H1 (cell line): Measurements from ENCODE around the gene CD4. TPM values are rescaled to one million over a fixed set of nuclear protein-coding genes. Genes with fewer than 3 reads are reported as not detected.

Source experiments
- CHD7 ChIP-seq: fragments of 300-600 bp; sonication (generic); IDR thresholded peaks from 2 replicates; pipeline ENCODE4 v1.7.1; 2012; ENCODE audit warnings: low read length, moderate library complexity, mild to moderate bottlenecking, inconsistent platforms; ENCODE audit not compliant: insufficient replicate concordance
- RAD21 ChIP-seq, 2 experiments: IDR thresholded peaks in 1 of 2; conservative IDR thresholded peaks in 1 of 2; 2 replicates each; pipeline ENCODE4 v1.6.1; 2011; ENCODE audit warnings: low read depth in 2 of 2, low read length in 2 of 2, improper control_type of control experiment in 1 of 2, inconsistent platforms in 1 of 2, mild to moderate bottlenecking in 1 of 2, moderate library complexity in 1 of 2
- RNF2 ChIP-seq: fragments of 200-900, 300-1000 bp; sonication (generic); IDR thresholded peaks from 2 replicates; pipeline ENCODE4 v1.7.1; 2016; ENCODE audit warnings: borderline replicate concordance, low read depth, mild to moderate bottlenecking, antibody characterized with exemption, low read length; ENCODE audit not compliant: poor library complexity, severe bottlenecking; ENCODE audit errors: missing control alignments
- TCF12 ChIP-seq: IDR thresholded peaks from 2 replicates; pipeline ENCODE4 v1.6.1; 2011; ENCODE audit warnings: low read depth, mild to moderate bottlenecking, low read length
- polyA plus RNA-seq, 7 experiments: library from polyadenylated mRNA; depleted of rRNA in 3 of 7; stranded (reverse) in 5 of 7; unstranded in 2 of 7; fragments of >200 nt in 5 of 7; fragments of 200-250 nt in 2 of 7; gene quantifications; 1 replicate in 5 of 7; 2 replicates in 1 of 7; 4 replicates in 1 of 7; pipeline versions ENCODE4 v1.2.1 to v1.2.3, GENCODE V29; 2011 to 2013; ENCODE audit warnings: missing spikeins in 2 of 7, mixed read lengths in 2 of 7
- total RNA-seq: library from RNA; stranded (reverse); fragmentation: NEBNext Ultra II Directional; extraction: Animal tissue kit (Norgen Biotek cat#: 25700); gene quantifications from 2 replicates; pipeline ENCODE4 v1.2.1, GENCODE V29; 2021

CD4 gene
- total and polyA plus RNA-seq, 2 of the 8 experiments (the other 6 are each of a cell fraction or from before 2014, with no cell fraction given), result 3.4 to 5.1 TPM

- no peak for TF ChIP-seq CHD7
- peak; percentile 94 to 98 for TF ChIP-seq RAD21 (IDR thresholded peaks at IDR 0.05 in 1 of 2, conservative IDR thresholded peaks at IDR 0.05 in 1 of 2; ENCODE audit: low read depth in 2 of 2, low read length in 2 of 2)
- no peak for TF ChIP-seq TCF12
- TF ChIP-seq RNF2, result no peak
Measured at GRCh38 chr12:6753772-6754356, 35.5 kb upstream of the CD4 start (continued).
